AG20443 (cell line): Measurements from ENCODE around the gene CD300LF.

ENCODE experiments used
- DNase-seq: peaks from one replicate; pipeline ENCODE4 v3.0.0; 2012; ENCODE audit warnings: low spot score, mixed read lengths

The CD300LF gene

DNA sequence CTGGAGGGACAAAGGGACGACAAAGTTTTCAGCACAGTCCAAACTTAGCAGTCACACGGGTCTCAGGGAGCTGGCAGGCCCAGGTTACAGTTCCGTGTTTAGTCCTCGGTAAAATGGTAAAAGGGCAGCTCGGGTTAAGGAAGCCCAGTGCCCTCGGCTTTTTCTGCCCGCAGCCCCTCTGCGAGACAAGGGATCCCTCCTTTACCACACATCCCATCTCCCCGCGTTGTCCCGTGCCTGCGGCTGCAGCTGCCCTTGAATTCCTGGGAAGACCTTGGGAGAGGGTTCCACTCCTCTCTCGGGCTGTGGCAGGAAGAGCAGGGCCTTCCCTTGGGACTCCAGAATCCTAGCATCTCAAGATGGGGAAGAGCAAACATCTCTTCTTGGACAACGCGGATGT is 17.1 kb upstream of the CD300LF start:
- DNase-seq = no peak

DNA sequence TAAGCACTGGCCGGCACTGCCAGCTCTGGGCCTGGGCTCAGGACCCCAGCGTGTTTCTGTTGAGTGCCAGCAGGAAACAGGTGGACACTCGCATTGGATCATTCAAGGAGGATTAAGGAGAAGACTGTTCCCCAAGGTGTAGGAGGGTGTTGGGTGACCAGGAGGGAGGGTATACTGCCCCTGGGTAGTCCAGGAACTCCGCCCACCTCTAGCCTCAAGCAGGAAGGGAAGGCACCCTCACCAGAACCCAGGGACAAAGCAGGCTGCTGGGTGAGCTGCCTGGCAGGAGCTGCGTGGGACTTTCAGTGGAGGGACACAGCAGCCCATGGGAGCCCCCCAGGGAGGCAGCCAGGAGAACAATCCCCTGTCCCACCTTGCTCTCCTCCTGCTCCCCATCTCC is 16.6 kb upstream of the CD300LF start:
- no peak for DNase-seq

DNA sequence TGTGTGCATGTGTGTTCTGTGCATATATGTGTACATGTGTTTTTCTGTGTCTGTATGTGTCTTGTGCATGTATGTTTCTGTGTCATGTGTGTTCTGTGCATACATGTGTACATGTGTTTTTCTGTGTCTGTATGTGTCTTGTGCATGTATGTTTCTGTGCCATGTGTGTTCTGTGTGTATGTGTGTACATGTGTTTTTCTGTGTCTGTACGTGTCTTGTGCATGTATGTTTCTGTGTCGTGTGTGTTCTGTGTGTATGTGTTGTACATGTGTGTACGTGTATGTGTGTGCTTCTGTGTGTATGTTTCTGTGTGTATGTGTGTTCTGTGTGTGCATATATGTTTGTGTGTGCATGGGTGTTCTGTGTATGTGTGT is 16.0 kb upstream of the CD300LF start:
- no peak for DNase-seq

DNA sequence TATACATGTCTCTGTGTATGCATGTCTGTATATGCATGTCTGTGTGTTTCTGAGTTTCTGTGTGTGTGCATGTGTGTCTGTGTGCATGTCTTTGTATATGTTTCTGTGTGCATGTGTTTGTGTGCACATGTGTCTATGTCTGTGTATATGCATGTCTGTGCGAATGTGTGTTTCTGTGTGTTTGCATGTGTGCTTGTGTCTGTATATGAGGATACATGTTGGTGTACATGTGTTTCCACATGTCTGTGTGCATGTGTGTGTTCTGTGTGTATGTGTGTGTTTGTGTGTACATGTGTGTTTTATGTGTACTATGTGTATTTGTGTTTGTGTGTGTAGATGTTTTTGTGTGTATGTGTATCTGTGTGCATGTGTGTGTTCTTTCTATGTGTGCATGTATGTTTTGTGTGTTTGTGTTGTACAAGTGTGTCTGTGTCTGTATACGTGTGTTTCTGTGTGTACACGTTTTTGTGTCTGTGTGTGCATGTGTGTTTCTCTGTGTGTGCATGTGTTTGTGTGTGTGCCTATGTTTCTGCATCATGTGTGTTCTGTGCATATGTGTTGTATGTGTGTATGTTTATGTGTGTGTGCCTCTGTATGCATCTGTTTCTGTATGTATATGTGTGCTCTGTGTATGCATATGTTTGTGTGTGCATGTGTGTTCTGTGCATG is 15.4 kb upstream of the CD300LF start:
- DNase-seq = no peak

DNA sequence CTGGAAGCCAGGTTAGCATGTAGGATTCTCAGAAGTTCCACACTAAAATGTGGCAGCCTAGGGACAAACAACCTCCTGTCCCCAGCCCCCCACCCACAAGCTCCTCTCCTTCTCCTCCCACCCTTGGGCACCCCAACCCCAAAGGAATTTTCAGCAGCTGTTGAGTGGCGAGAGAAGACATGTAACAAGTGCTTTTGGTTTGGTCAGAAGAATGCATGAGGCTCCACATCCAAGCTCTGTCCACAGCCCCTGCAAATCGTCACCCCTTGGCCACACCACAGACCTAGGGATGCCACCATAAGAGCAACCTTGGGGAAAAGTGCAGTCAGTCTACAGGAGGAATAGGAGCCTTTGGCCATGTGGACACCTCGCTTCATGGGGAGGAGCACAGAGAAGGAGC is 12.4 kb upstream of the CD300LF start:
- DNase-seq = no peak

DNA sequence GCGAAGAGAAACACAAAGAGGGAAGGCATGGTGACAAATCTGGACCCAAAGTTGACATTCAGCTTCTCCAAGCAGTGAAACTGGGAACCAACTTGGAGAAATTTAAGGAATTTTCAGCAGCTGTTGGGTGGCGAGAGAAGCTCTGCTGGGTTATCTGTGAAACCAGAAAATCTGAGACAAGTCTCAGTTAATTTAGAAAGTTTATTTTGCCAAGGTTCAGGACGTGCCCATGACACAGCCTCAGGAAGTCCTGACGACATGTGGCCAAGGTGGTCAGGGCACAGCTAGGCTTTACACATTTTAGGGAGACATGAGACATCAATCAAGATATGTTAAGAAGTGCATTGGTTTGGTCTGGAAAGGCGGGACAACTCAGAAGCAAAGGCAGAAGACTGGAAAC is 11.2 kb upstream of the CD300LF start:
- DNase-seq = no peak

DNA sequence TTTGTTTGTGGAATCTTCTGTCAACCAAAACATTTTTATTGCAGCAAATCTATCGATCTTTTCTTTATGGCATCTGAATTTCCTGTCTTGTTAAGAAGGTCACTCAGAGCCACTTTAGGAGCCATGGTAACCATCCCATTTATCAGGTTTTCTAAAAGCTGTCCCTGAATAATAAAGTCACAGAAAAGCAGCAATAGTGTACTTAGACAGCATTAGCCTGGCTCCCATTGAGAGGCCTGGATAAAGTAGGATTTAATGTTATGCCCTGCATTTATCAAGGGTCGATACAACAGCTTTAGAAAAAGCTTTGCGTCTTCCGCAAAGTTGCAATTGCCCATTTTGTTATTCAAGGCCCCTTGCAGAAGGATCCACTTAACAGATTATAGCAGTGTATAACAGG is 10.1 kb upstream of the CD300LF start:
- DNase-seq = no peak

DNA sequence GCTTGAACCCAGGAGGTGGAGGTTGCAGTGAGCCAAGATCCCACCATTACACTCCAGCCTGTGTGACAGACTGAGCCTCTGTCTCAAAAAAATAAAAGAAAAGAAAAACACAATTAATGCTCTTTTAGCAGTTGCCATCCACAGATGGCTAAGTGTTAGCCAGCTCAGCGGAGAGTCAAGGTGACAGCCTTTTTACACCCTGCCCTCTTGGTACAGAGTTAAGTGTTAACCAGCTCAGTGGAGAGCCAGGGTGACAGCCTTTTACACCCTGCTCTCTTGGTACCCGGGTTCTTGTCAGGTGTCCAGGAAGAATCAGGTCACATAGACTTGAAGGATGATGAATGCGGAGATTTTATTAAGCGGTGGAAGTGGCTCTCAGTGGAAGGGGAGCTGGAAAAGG is 7.8 kb upstream of the CD300LF start:
- DNase-seq = no peak

DNA sequence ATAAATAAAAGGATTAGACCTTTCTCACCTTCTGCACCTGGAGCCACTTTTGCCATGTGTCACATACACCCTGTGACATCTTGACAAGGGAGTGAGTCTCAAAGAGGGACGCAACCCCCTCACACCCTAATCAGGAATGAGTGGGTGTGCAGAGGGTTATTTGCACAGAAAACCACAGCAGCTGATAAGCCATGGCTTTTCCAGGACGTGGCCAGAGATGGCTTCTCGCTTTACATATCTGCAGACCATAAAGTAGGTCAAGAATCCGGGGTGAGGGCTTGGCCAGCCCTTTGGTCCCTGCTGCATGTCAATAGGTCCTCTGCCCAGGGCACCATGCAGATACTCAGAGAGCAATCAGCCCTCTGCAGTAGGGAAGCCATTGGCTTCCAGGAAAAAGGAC is 2.4 kb upstream of the CD300LF start:
- peak; percentile 6 for DNase-seq

DNA sequence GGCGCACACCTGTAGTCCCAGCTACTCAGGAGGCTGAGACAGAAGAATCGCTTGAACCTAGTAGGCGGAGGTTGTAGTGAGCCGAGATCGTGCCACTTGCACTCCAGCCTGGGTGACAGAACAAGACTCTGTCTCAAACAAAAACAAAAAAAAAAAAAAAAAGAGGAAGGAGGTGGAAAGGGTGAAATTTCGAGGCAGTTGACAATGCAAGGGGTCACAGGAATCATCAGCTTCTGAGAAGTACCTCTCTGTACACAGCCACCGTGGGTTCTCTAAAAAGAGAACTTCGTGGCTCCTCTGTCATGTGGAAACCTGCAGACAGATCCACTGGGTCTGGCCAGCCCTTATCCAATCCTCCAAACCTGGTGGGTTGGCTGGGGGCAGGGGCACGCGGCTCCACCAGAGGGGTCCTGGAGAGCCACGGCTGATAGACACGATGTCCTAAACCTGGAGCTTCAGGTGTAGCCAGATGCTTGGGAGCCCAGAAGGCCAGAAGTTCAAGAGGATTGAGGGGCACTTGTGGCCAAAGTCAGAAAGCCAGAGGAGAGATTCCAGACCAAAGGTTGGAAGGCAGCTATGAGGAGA is 540 bp upstream of the CD300LF start:
- DNase-seq = no peak

DNA sequence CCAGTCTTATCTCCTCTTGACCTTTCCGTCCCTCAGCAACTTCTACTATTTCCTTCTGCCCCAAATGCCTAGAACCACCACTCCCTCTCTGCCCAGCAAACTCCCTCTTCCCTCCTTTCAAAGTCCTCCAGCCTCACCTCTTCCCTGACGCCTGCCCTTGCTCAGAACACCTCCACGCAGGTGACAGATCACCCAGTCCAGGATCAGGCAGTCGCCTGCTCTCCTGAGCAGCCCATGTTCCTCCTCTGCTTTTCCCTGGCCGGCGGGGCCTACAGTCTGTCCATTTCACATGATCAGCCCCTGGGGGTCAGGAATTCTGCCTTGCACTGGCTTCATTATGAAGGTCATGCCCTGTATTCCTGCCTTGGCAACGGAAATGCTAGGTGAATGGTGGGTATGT is 422 bp downstream of the CD300LF start:
- DNase-seq = no peak

DNA sequence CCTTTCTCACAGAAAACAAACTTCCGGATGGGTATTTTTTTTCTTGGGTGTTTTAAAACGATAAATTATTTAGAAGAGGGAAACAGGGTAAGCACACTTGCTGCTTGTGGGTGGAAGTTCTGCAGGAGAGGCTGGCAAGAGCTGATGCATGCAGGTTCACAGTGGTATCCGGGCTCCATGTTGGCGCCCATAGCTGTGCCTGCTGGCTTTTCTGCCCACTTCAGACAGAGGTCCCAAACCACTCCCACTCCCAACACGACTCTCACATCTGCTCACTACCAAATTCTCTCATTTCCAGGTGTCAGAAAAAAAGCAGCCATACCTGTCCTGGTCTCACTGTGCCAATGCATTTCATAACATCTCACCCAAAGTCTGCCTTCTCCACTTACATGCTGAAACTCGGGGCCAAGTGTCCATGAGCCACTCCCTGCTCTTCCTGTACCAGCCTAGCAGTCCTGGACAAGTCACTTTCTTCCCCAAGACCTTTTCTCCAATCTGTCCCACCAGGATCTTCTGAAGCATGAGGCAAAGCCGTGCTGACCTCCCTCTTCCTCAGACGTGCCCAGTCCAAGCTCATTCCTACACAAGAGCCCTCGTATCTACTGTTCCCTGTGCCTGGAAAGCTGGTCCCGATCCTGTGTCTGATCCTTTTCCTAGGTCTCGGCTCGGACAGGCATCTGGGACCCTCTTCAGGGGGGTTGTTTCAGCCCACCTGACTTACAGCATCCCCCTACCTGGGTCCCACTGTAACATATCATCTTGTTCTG is 1.5 kb downstream of the CD300LF start:
- DNase-seq = peak; percentile 7

DNA sequence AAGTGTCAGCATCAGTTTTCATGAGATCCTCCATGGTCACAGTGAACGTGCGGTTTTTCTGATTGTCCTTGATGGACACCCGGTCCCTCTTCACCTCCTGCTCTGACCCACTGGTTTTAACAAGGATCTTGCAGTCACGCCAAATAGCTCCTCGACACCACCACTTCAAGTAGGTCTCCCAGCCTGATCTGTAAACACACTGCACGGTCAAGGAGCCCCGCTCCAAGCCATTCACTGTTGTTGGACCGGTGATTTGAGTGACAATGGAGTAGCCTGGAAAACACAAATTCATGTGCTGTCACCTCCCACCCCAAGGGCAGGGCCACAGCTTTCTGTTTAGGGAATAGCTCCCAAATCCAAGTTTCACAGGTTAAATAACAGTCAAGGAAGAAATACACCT is 8.2 kb downstream of the CD300LF start:
- DNase-seq = no peak

DNA sequence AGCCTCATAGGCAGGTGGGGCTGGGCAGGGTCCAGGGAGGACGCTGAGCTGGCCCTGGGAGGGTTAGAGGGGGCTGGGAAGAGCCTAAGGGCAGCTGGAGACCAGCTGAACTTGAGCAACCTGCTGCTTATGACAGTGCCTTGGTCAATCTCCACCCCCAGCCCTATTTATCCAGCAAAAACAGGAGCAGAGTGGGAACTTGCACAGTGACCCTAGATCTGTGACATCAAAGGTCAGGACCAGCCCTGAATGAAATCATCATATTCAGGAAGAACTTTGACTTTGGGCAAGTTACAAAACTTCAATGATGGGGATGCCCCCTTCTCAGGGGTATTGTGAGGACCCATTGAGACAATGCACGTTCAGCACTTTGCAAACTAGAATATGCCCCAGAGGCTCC is 9.4 kb downstream of the CD300LF start:
- no peak for DNase-seq

DNA sequence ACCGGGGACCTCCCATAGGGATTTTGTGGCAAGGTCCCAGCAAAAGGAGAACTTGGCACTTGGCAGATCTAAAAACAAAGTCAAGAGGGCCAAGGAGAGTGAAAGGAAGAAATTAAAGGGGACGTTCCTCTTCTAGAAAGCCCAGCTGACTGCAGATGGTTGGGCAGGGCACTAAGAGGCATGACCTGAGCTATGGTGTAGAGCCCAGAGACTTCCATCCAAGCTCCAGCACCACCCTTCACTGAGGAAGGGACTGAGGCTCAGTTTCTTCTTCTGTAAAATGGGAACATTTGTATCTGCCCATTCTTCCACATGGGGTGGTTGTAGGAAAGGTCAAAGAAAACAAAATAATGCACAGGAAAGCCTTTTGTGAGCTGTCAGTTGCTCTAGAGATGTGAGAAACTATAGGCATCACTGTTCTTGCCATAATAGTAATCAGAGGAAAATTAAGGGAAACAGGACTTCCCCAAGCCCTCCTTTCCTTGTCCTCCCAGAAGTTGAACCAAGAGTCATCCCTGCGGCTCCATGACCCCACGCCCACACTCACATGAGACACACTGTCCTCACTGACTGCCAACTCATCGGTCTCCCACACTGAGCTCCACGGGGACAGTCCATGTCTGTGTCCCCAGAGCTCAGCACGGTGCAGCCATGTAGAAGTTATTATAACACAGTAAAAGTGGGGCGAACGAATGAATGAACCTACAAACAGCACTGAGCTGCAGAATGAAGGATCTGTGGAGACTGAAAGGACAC is 10.4 kb downstream of the CD300LF start:
- no peak for DNase-seq

DNA sequence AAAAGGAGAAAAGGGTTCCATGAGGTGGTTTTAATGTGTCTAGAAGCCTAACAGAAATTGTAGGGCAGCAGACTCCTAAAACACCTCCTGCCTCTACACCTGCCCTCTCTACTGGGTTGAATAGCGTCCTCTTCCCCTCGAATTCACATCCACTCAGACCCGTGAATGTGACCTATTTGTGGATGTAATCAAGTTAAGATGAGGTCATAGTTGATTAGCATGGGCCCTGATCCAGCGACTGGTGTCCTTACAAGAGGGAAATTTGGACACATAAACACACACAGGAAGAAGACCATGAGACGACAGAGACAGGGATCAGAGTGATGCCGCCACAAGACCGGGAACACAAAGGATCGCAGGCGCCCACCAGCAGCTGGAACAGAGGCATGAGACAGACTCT is 13.5 kb downstream of the CD300LF start:
- DNase-seq = no peak

DNA sequence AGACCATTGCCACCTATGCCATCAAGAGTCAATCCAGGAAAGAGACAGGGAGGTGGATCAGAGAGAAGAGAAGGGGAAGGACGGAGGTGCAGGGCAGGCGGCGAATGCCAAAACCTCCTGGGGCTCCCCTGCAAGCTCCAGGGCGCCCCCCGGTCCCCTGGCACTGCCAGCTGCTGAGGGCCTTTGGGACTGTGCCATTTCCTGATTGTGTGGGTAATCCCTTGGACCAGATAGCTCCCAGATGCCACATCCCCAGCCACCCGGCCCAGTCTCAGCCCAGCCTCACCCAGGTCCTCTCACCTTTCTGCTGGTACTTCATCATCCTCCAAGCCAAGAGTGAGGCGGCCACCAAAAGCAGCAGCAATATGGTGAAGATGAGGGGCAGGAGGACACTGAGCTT is 14.7 kb downstream of the CD300LF start:
- no peak for DNase-seq

DNA sequence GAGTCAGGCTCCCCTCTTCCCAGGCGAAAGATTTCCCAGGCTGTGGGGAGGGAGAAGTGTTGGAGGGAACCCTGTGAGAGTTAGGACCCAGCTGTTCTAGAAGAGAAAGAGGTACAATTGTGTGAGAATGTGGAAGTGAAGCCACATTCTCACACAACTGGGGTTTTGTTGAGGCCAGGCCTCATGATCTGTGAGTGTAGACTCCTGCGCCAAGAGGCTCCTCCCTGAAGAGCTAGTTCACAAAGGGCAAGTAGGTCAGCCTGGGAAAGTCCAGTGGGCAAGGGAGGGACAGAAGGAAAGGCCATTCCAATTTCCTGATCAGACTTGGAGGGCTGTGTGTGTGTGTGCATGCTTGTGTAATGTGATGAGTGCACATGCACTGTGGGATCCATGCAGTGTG is 15.2 kb downstream of the CD300LF start:
- DNase-seq = peak; percentile 6

DNA sequence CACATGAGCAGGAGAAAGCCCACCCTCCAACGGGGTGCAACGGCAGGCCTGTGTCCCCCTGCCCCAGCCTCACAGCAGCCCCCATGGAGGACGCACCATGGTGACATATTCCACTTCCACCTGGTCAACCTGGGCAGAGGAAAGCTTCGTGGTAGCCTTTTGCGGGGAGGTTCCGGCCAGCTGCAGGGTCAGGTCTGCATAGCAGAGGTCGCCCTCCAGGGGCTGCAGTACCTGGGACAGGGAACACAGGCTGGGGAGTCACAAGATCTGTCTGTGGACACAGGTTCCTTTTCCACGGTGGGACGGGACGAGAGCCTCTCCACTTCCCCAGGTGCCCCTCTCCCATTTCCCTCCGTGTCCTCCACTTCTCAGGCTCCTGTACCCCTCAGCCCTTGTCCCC is 17.1 kb downstream of the CD300LF start:
- DNase-seq = peak; percentile 5

DNA sequence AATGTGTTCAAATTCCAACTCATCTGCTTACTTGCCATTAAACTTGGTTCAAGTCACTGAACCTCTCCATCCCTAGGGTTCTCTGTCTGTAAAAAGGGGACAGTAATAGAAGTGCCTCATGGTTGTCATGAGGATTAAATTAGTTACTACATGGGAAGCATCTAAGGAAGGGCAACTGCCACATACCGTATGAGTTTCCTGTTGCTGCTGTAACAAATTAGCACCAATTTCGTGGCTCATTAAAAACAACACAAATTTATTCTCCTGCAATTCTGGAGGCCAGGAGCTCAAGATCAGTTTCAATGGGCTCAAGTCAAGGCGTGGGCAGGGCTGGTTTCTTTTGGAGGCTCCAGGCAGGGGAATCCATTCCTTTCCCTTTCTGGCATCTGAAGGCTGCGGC is 18.6 kb downstream of the CD300LF start:
- no peak for DNase-seq

DNA sequence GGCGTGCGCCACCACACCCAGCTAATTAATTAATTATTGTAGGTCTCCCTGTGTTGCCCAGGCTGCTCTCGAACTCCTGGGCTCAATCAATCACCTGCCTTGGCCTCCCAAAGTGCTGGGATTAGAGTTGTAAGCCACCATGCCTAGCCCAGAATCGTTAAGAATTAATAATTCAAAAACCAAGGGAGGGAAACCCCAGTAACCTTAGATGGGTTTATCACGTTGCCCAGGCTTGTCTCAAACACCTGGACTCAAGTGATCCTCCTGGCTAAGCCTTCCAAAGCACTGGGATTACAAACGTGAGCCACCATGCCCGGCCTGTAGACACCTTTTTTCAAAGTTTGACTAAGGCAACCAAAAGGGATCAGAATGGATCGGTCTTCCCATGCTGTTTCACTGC is 21.6 kb downstream of the CD300LF start:
- DNase-seq = no peak

DNA sequence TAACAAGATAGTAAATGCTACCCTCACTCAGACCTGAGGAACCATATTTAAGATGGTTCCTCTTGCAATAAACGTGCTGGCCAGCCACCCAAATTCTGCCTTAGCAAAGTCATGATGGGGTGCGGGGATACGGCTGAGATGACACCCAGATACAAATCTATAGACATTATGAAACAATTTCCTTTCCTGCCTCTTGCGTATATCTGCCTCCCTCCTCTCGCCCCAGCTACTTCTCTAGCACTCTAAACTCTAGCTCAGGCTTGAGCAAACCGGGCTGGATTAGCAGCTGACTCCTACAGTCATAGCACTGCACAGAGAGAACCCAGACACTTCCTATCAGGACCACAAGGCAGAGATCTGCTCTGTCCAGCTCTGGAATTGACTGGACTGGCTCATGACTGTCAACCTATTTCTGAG is 22.3 kb downstream of the CD300LF start:
- no peak for DNase-seq

DNA sequence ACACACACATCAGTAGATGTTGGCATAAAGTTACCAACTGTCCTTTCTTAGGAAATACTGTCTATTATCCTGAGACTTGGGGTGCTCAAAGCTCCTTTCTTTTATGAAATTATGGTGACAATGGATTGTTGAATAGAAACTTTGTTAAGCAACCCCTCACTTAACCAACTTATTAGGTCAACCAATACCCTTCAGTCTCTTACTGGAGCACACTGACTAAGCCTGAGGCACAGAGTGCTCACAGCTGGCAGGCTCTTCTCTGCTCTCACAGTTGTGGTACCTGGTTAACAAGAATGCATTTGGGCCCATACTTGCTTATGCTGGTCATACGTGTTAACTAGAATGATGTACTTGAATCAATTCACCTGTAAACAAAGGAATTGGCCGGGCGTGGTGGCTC is 24.8 kb downstream of the CD300LF start:
- DNase-seq = no peak
